HT1080 (cell line): ENCODE results near the gene IKBIP. TPM values are rescaled to one million over a fixed set of nuclear protein-coding genes. Genes with fewer than 3 reads are reported as not detected.
"Not testable (repeated sequence)": the region's sequence is repeated elsewhere in the genome, so short reads cannot be mapped to it uniquely, and the experiment has no call there.

ENCODE experiments used
- DNase-seq: peaks from one replicate; pipeline ENCODE4 v3.0.0-alpha.2; 2015; ENCODE audit warnings: low read depth
- total RNA-seq: library from RNA; depleted of rRNA; stranded (reverse); fragments of >200 nt; shearing (Covaris generic); gene quantifications from 2 replicates; pipeline ENCODE4 v1.2.3, GENCODE V29; 2014

IKBIP gene
- total RNA-seq, 1 experiment from 2014 or later: 62.7 TPM

DNA sequence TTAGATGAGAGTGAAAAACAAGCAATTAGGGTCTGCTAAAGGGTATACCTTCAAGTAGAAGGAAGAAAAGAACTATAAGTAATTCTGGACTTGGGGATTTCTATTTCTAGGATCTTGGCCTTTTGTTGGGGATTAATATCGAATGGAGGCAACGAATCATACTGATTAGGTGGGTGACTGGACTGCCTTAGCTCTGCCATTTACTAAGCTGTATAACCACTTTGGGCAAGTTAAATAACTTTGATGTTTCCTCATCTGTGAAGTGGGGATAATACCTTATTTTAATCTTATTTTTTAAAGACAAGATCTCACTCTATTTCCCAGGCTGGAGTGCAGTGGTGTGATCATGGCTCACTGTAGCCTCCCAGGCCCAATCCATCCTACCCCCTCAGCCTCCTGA is 6.6 kb downstream of the IKBIP start:
- DNase-seq: no peak

DNA sequence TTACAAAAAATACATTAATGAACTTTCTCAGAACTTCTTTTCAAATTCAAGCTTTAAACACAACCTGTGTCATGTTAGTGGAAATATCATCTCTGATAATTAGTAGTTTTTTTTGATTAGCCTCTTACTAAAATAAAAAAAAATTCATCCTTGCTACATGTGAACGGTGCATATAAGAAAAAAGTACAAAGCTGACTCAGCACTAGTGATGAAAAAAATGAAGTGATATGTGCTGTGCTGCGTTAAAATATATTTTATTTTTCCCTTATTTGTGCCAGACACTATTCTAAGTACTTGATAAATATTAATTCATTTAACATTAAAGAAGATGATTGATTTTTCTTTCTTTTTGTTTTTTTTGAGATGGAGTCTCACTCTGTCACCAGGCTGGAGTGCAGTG is 7.5 kb downstream of the IKBIP start:
- no peak for DNase-seq

DNA sequence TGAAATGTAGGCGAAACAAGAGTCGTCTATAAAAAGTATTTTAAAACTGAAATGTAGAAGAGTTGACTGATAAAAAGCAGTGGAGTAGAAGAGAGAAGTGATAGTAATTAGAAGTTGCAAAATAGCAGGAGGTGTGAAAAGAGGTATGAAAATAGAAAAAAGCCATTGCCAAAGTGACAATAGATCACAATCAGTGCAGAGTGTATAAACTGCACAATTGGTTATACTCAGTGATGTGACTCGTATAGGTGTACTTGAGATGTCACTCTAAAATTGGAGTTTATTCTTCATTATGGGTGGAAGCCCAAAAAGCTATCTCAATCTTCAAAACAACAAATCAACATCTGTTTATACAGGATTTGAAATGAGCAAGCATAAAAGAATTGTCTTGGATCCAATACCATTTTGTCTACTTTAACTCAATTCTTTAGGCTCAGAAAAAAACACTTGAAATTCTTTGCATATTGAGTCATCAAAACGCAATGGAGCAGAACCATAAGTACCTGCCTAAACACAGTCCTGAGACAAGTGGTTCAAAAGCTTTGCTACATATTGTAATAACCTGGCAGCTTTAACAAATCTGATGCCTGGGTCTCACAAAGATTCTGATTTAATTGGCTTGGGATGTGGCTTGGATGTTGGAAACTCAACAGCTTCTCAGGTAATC is 8.8 kb downstream of the IKBIP start:
- peak; percentile 74 for DNase-seq

DNA sequence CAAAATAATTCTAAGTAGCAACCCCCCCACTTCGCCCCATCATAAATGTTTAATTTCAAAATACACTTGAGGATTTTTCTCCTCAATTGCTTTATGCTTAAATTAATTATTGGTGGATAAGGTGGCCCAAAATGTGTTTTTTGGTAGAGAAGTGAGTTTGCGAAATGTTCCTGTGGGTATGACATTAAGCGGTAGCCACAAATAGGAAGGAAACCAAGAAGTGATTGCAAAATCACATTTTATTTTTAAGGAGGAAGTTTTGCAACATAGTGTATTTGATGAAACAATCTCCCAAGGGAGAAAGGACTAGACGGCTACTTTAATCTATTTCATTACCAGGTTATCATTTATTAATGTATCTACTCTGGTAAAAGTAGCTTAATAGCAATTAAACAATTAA is 25.6 kb downstream of the IKBIP start:
- no peak for DNase-seq

DNA sequence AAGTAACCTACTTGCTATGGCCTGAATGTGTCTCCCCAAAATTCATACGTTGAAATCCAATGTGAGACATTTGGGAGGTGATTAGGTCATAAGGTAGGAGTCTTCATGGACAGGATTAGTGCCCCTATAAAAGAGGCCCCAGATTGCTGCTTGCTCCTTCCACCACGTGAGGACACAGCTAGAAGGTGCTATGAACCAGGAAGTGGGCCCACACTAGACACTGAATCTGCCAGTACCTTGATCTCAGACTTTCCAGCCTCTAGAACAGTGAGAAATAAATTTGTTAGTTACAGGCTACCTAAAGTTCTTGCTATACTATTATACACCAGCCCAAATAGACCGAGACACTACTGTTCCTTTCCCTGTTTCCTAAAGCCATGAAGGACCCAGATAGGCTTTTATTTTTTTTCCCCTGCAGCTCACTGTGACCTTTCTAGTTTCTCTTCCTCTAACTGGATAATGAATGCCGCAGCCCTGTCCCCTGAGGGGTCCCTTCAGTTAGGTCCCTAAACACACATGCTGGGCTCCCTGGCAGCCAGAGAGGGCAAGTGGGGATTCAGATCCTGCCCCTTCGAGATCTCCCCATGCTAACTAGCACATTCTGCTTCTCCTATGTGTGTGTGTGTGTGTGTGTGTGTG is 31.8 kb downstream of the IKBIP start:
- DNase-seq: no peak

GRCh38 chr12:98610596-98610995 is 34.0 kb downstream of the IKBIP start:
- DNase-seq: no peak

DNA sequence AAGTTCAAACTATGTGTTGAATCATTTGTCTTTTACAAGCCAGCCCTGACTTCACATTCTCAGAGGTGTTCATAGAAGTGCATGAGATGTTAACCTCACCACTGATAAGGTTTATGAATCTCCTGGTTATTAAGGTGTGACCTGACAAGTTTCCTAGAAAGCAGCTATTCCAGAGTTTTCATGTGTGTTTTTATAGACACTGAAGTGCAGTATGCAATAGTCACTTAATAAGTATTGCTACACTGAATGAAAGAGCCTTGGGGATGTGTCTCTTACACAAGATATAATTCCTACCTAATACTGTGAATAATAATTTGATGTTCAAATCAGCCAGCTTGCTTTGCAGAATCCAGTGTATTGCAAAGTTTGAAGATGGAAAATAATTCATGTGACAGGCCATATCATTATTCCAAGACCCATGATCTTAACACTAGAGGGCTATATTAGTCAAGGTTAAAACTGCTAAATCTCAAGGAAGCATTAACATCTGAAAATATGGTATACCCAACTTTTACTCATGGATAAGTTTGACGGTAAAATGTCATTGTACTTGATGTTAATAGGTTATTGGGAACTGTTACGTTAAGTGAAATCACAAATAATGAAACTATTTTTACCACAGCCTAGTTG is 38.1 kb downstream of the IKBIP start:
- no peak for DNase-seq

GRCh38 chr12:98601924-98602323 is 42.7 kb downstream of the IKBIP start:
- DNase-seq: no peak

GRCh38 chr12:98597313-98597712 is 47.3 kb downstream of the IKBIP start:
- DNase-seq: not testable (repeated sequence)

DNA sequence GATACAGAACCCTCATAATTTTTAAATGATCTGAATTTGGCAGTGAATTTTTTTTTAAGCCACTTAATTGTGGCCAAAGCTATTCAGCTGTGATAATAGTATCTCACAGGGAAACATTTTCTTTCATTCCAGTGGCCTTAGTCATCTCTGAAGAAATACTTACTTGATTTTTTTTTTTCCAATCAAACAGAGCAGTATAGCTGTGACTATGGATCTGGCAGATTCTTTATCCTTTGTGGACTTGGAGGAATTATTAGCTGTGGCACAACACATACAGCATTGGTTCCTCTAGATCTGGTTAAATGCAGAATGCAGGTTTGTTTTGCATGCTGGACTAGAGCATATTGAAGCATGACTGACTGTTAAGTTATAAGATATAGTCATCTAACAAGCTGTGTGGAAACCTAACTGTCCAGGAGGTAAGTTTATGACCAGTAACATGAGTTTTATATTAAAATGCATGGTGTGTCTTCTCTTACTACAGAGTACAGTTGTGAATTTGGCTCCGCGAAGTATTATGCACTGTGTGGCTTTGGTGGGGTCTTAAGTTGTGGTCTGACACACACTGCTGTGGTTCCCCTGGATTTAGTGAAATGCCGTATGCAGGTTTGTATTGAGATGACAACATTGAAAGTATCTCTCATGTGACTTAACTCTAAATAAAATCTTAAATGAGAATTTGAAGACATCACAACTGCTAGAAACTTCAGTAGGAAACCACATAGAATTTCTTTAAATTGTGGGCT is 49.2 kb downstream of the IKBIP start:
- peak; percentile 60 for DNase-seq

- no peak for DNase-seq
Observed at GRCh38 chr12:98594050-98594835, 50.3 kb downstream of the IKBIP start.

GRCh38 chr12:98593351-98594049 is 51.1 kb downstream of the IKBIP start, which contains the start of gene SLC25A3:
Gene SLC25A3, plus strand, starts transcription at chr12:98593686. Its CDS starts 293 bp downstream, at chr12:98593979.
- peak; percentile 95 for DNase-seq

DNA sequence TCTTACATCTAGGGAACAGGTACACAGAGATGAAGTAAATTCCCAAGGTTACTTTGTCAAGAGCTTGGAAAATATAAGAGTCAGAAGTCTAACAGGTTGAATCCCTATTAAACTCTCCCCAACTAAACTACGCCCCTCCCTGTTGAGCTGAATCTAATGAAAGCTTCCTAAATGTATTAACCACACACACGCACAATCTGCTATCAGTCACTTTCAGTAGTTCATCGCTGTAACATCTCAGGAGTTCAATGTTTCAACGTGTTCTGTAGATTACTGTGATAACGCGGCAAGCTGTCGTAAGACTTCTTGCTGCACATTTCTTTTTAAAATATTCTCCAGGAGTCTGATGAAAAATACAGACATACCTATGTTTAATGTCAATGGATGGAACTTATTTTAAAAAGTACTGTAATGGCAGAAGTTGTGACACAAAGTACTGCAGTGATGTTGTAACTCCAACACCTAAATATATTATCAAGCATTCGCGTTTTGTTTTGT is 51.7 kb downstream of the IKBIP start:
- no peak for DNase-seq

DNA sequence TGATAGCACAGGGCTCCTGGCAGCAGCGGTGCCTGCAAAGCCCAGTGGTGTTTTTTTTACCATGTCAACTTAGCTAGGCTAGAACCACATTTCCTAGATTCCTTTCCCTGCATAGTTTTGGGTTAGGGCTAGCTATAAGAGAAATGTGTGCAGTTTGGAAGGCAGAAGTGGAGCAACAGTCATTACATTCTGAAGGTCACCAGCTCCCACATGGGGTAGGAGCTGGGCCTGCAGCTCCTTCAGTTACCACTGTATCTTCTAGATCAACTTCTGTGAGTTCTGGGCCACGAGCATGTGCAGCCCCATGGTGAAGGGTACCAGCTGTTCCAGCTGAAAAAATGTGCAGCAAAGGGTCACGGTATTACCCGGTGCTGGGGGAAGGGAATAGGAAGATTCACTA is 53.4 kb downstream of the IKBIP start:
- no peak for DNase-seq

- no peak for DNase-seq
Observed at GRCh38 chr12:98587084-98587483, 57.5 kb downstream of the IKBIP start.

- peak; percentile 31 for DNase-seq
Observed at GRCh38 chr12:98582093-98582492, 62.5 kb downstream of the IKBIP start.

DNA sequence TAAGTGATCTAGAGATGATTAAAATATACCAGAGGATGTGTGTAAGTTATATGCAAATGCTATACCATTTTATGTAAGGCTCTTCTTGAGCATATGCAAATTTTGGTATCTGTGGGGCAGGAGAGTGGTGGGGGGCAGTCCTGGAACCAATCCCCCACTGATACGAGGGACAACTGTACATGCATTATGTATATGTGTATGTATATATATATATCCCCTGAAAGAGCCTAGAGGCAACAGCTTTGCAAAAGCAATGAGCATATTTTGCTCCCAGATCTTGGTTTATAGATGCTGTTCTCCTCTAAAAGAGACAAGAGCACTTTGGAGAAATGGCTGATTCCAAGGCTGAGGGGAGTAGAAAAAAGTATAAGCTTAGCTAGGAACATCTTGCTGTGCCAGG is 63.5 kb downstream of the IKBIP start:
- DNase-seq: no peak

GRCh38 chr12:98580695-98581094 is 63.9 kb downstream of the IKBIP start:
- DNase-seq: no peak

DNA sequence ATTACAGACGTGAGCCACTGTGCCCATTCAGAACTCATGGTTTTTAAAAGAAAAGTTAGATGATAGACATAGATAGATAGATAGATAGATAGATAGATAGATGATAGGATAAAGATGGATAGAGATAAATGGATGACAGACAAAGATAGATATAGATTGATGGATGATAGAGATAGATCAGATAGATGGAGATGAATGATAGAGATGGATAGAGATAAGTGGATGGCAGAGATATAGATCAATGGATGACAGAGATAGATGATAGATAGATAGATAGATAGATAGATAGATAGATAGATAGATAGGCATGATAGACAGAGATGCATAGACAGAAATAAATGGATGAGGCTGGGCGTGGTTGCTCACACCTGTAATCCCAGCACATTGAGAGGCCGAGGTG is 64.8 kb downstream of the IKBIP start:
- no peak for DNase-seq

- DNase-seq: no peak
Observed at GRCh38 chr12:98579347-98579746, 65.2 kb downstream of the IKBIP start.
